GM19240 (cell line): ENCODE measurements around the gene SH2D6.

Experiments used
- DNase-seq: peaks from one replicate; pipeline ENCODE4 v3.0.0; 2011; ENCODE audit warnings: low spot score; ENCODE audit not compliant: insufficient read length

SH2D6 gene

GRCh38 chr2:85421260-85422071, 3.0 kb downstream of the SH2D6 start:
- no peak for DNase-seq

- DNase-seq: no peak
These were observed 3.6 kb downstream of the SH2D6 start for GRCh38 chr2:85422072-85422457.

- DNase-seq: no peak
These were observed 5.0 kb downstream of the SH2D6 start for GRCh38 chr2:85423525-85423924.

- DNase-seq: no peak
These were observed 7.1 kb downstream of the SH2D6 start for GRCh38 chr2:85425588-85425987.

GRCh38 chr2:85427300-85427835, 8.9 kb downstream of the SH2D6 start:
- no peak for DNase-seq

GRCh38 chr2:85428343-85428881, 9.9 kb downstream of the SH2D6 start:
- no peak for DNase-seq

- no peak for DNase-seq
These were observed 10.9 kb downstream of the SH2D6 start for GRCh38 chr2:85429213-85429923.

GRCh38 chr2:85429924-85430289, 11.4 kb downstream of the SH2D6 start:
- no peak for DNase-seq

- DNase-seq: no peak
These were observed 12.4 kb downstream of the SH2D6 start for GRCh38 chr2:85430752-85431569.

- no peak for DNase-seq
These were observed 13.2 kb downstream of the SH2D6 start for GRCh38 chr2:85431570-85432205.

GRCh38 chr2:85433511-85434089, 15.1 kb downstream of the SH2D6 start:
- no peak for DNase-seq

GRCh38 chr2:85434696-85435095, 16.2 kb downstream of the SH2D6 start:
- no peak for DNase-seq

- no peak for DNase-seq
These were observed 16.9 kb downstream of the SH2D6 start for GRCh38 chr2:85435220-85435958.

GRCh38 chr2:85435981-85436835, 17.7 kb downstream of the SH2D6 start:
- DNase-seq: no peak

GRCh38 chr2:85436836-85437487, 18.4 kb downstream of the SH2D6 start:
- no peak for DNase-seq

- peak; percentile 69 for DNase-seq
These were observed 19.1 kb downstream of the SH2D6 start for GRCh38 chr2:85437488-85438200.

GRCh38 chr2:85438201-85439024, 19.9 kb downstream of the SH2D6 start:
- DNase-seq: no peak
